ENCODE data around the gene WDR83. TPM values are rescaled to one million over a fixed set of nuclear protein-coding genes. Genes with fewer than 3 reads are reported as not detected.
"Not testable (repeated sequence)": the region's sequence is repeated elsewhere in the genome, so short reads cannot be mapped to it uniquely, and the experiment has no call there.

The WDR83 gene
- total and polyA plus RNA-seq, 4 donors = 3.9 to 5.1 (median 4.2) TPM

DNA sequence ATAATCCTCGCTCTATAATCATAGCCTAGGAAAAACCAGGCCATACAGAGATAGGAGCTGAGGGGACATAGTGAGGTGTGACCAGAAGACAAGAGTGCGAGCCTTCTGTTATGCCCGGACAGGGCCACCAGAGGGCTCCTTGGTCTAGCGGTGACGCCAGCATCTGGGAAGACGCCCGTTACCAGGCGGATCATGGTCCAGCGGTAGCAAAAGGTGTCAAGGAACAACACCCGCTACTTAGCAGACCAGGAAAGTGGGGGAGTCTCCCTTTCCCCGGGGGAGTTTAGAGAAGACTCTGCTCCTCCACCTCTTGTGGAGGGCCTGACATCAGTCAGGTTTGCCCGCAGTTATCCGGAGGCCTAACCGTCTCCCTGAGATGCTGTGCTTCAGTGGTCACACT lies 45.5 kb downstream of the WDR83 start:
- not testable (repeated sequence) for H3K27me3 ChIP-seq (ENCODE audit: control insufficient read depth in 4 of 4, insufficient read depth in 4 of 4, low read length in 3 of 4); DNase-seq (ENCODE audit: low spot score)
- 51% methylated on average over 11 of the region's 14 CpGs for WGBS

GRCh38 chr19:12713304-12713703 lies 46.7 kb downstream of the WDR83 start:
- WGBS = 94% methylated on average over 9 of the region's 9 CpGs
- Histone ChIP-seq H3K4me1 (ENCODE audit: control insufficient read depth in 4 of 4, insufficient read depth in 4 of 4, low read length in 3 of 4) (peaks cover 4 to 15% (median 14%) of the 10 kb centered on the region in 4 donors), H3K36me3 (ENCODE audit: control insufficient read depth in 4 of 4, insufficient read depth in 3 of 4, low read depth in 1 of 4, low read length in 3 of 4) (peaks cover 23 to 56% (median 25%) of the 10 kb centered on the region in 4 donors)
- H3K27ac ChIP-seq (ENCODE audit: low read depth in 1 of 2, low read length in 2 of 2); H3K27me3 ChIP-seq (ENCODE audit: control insufficient read depth in 4 of 4, insufficient read depth in 4 of 4, low read length in 3 of 4); DNase-seq (ENCODE audit: low spot score); H3K9me3 ChIP-seq (ENCODE audit: control insufficient read depth in 4 of 4, low read length in 3 of 4); H3K9ac ChIP-seq (ENCODE audit: low read depth in 1 of 2, low read length in 2 of 2); H3K4me3 ChIP-seq (ENCODE audit: low read depth in 1 of 3, low read length in 3 of 3): not testable (repeated sequence)

More for the DNA sequence above, 45.5 kb downstream of the WDR83 start:
- not testable (repeated sequence) for H3K9ac ChIP-seq (ENCODE audit: low read depth in 1 of 2, low read length in 2 of 2); H3K4me3 ChIP-seq (ENCODE audit: low read depth in 1 of 3, low read length in 3 of 3); H3K9me3 ChIP-seq (ENCODE audit: control insufficient read depth in 4 of 4, low read length in 3 of 4); H3K27ac ChIP-seq (ENCODE audit: low read depth in 1 of 2, low read length in 2 of 2)
- Histone ChIP-seq H3K36me3 (ENCODE audit: control insufficient read depth in 4 of 4, insufficient read depth in 3 of 4, low read depth in 1 of 4, low read length in 3 of 4) (peaks cover 24 to 54% (median 25%) of the 10 kb centered on the region in 4 donors), H3K4me1 (ENCODE audit: control insufficient read depth in 4 of 4, insufficient read depth in 4 of 4, low read length in 3 of 4) (peaks cover 4 to 15% (median 14%) of the 10 kb centered on the region in 4 donors)

- TF ChIP-seq HNF4A (conservative IDR thresholded peaks at IDR 0.05) (no peak), JUND (IDR thresholded peaks at IDR 0.05) (no peak), GABPA (IDR thresholded peaks at IDR 0.05 in 1 of 2, conservative IDR thresholded peaks at IDR 0.05 in 1 of 2) (no peak), RXRA (IDR thresholded peaks at IDR 0.05) (no peak), SP1 (IDR thresholded peaks at IDR 0.05) (no peak), FOXA1 (IDR thresholded peaks at IDR 0.05) (no peak), ZBTB33 (IDR thresholded peaks at IDR 0.05) (no peak), RAD21 (IDR thresholded peaks at IDR 0.05) (no peak), TAF1 (conservative IDR thresholded peaks at IDR 0.05) (no peak), HNF4G (IDR thresholded peaks at IDR 0.05) (no peak), YY1 (IDR thresholded peaks at IDR 0.05) (no peak)
- TF ChIP-seq, protein P1, sequence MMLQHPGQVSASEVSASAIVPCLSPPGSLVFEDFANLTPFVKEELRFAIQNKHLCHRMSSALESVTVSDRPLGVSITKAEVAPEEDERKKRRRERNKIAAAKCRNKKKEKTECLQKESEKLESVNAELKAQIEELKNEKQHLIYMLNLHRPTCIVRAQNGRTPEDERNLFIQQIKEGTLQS (IDR thresholded peaks at IDR 0.05) = no peak
- TF ChIP-seq, protein P2, sequence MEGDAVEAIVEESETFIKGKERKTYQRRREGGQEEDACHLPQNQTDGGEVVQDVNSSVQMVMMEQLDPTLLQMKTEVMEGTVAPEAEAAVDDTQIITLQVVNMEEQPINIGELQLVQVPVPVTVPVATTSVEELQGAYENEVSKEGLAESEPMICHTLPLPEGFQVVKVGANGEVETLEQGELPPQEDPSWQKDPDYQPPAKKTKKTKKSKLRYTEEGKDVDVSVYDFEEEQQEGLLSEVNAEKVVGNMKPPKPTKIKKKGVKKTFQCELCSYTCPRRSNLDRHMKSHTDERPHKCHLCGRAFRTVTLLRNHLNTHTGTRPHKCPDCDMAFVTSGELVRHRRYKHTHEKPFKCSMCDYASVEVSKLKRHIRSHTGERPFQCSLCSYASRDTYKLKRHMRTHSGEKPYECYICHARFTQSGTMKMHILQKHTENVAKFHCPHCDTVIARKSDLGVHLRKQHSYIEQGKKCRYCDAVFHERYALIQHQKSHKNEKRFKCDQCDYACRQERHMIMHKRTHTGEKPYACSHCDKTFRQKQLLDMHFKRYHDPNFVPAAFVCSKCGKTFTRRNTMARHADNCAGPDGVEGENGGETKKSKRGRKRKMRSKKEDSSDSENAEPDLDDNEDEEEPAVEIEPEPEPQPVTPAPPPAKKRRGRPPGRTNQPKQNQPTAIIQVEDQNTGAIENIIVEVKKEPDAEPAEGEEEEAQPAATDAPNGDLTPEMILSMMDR (IDR thresholded peaks at IDR 0.05; ENCODE audit: low read depth, low read length, missing input control) = no peak
- TF ChIP-seq, protein P3, sequence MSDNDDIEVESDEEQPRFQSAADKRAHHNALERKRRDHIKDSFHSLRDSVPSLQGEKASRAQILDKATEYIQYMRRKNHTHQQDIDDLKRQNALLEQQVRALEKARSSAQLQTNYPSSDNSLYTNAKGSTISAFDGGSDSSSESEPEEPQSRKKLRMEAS (IDR thresholded peaks at IDR 0.05) = no peak
- H3K36me3 ChIP-seq (ENCODE audit: control insufficient read depth in 4 of 4, insufficient read depth in 3 of 4, low read depth in 1 of 4, low read length in 3 of 4) = peaks cover 13 to 49% (median 22%) of the 10 kb centered on the region in 4 donors
- no peak for DNase-seq (ENCODE audit: low spot score)
- H3K4me1 ChIP-seq (ENCODE audit: control insufficient read depth in 4 of 4, insufficient read depth in 4 of 4, low read length in 3 of 4) = peaks cover 4 to 17% (median 14%) of the 10 kb centered on the region in 4 donors
- no peak overlapping the region for H3K9ac ChIP-seq (ENCODE audit: low read depth in 1 of 2, low read length in 2 of 2)
- 93% methylated on average over 15 of the region's 15 CpGs for WGBS
- H3K27ac ChIP-seq (ENCODE audit: low read depth in 1 of 2, low read length in 2 of 2) = no peak overlapping the region
- H3K27me3 ChIP-seq (ENCODE audit: control insufficient read depth in 4 of 4, insufficient read depth in 4 of 4, low read length in 3 of 4) = no peaks in the 10 kb centered on the region
- H3K4me3 ChIP-seq (ENCODE audit: low read depth in 1 of 3, low read length in 3 of 3) = no peak overlapping the region
- no peaks in the 10 kb centered on the region for H3K9me3 ChIP-seq (ENCODE audit: control insufficient read depth in 4 of 4, low read length in 3 of 4)
These were observed 48.5 kb downstream of the WDR83 start for GRCh38 chr19:12715102-12715501.
